Ovary (tissue), 9 donors: ENCODE results near the gene HPCAL4. TPM values are rescaled to one million over a fixed set of nuclear protein-coding genes. Genes with fewer than 3 reads are reported as not detected.

Experiments
- DNase-seq, 5 donors: peaks; one replicate each; pipeline ENCODE4 v3.0.0-alpha.2; 2019 to 2020
- H3K27ac ChIP-seq, 2 donors: fragments of 200-600 bp; one replicate each; pipeline versions ENCODE4 v1.5.1 to v1.8.0; 2019 to 2022
- H3K27me3 ChIP-seq: fragments of 200-600 bp; one replicate; pipeline ENCODE4 v1.8.0; 2022
- H3K36me3 ChIP-seq: fragments of 200-600 bp; sonication (generic); one replicate; pipeline ENCODE4 v1.5.1; 2019
- H3K4me1 ChIP-seq: one replicate; pipeline ENCODE4 v1.8.1; 2013; ENCODE audit warnings: mild to moderate bottlenecking, moderate library complexity; ENCODE audit not compliant: insufficient read depth
- H3K4me3 ChIP-seq: fragments of 200-600 bp; sonication (generic); one replicate; pipeline ENCODE4 v1.5.1; 2017
- H3K9me3 ChIP-seq, 2 donors: fragments of 200-600 bp in 1 of 2; sonication (generic) in 1 of 2; one replicate each; pipeline versions ENCODE4 v1.5.1 to v1.8.1; 2013 to 2019; ENCODE audit warnings: mild to moderate bottlenecking in 1 of 2, moderate library complexity in 1 of 2
- CTCF ChIP-seq, 3 donors: fragments of 450-650 bp in 2 of 3; fragments of 200-600 bp in 1 of 3; IDR thresholded peaks; one replicate each; pipeline versions ENCODE4 v1.5.1 to v1.8.0; 2016 to 2022; ENCODE audit warnings: antibody characterized with exemption in 3 of 3, mild to moderate bottlenecking in 1 of 3
- EP300 ChIP-seq: sonication (generic); formaldehyde crosslinking; IDR thresholded peaks from one replicate; pipeline ENCODE4 v1.6.1; 2017; ENCODE audit warnings: antibody characterized with exemption
- POLR2A ChIP-seq: fragments of 450-650 bp; IDR thresholded peaks from one replicate; pipeline ENCODE4 v1.6.1; 2017; ENCODE audit warnings: antibody characterized with exemption, mild to moderate bottlenecking, moderate library complexity
- WGBS, 3 donors: extraction: QIAGEN DNeasy Blood & Tissue Kit in 1 of 3; methylation state at CpG; one replicate each; pipeline versions ENCODE4 v1.1.5 to v1.1.7; 2013 to 2017; 5-methylcytosine and 5-hydroxymethylcytosine counted together
- intact Hi-C, 4 donors: fragments of 100-400 bp; cut with DNase I; formaldehyde crosslinking; loops; one replicate each; pipeline versions ENCODE4 v1.11.0 to v1.15.1; 2022 to 2023
- polyA plus RNA-seq, 2 donors: library from polyadenylated mRNA; stranded (reverse); fragments of 200-250 nt in 1 of 2; fragments of 350-450 nt in 1 of 2; fragmentation: Illumina TruSeq in 1 of 2; extraction: RNeasy Lipid Tissue Mini Kit (QIAGEN cat#74804) in 1 of 2; gene quantifications; one replicate each; pipeline ENCODE4 v1.2.3, GENCODE V29; 2013 to 2014
- total RNA-seq, 7 donors: library from RNA; depleted of rRNA in 2 of 7; stranded (reverse); fragments of >200 nt in 2 of 7; fragmentation: NEBNext Ultra II Directional in 3 of 7; extraction: Animal tissue kit (Norgen Biotek cat#: 25700) in 3 of 7; gene quantifications; one replicate each; pipeline versions ENCODE4 v1.1.0 to v1.2.4, GENCODE V29; 2016 to 2023
- donor health status: DM: no; HTN: no; CAD: no; lungs with moderate emphysema.
- donor health status: DM: no; HTN: no; CAD: no.
- donor health status: Bipolar disorder and iron deficiency.
- donor health status: DM: yes; HTN: yes; CAD: no.
- donor health status: DM: no; HTN: no; CAD: no.
- donor health status: DM: yes; HTN: yes; CAD: no.

The HPCAL4 gene
- total and polyA plus RNA-seq, 9 donors, result 0.88 to 11.1 (median 3.1) TPM

GRCh38 chr1:39692152-39693074 lies 1.2 kb upstream of the HPCAL4 start:
- H3K4me3 ChIP-seq, result peak overlapping the region; percentile 36
- TF ChIP-seq EP300 (no peak), CTCF (IDR thresholded peaks at IDR 0.05) (no peak), POLR2A (no peak)
- H3K4me1 ChIP-seq, result peaks cover 6% of the 10 kb centered on the region
- intact Hi-C loops, result no loop called here
- 5 to 9% (median 6%) methylated on average over 56 of the region's 56 CpGs for WGBS, 3 donors
- DNase-seq, result peak; percentile 51 to 83 (median 72)
- H3K27ac ChIP-seq, result peak overlapping the region in 1 of 2 donors; percentile 26
- H3K27me3 ChIP-seq, result no peaks in the 10 kb centered on the region
- H3K36me3 ChIP-seq, result no peaks in the 10 kb centered on the region
- H3K9me3 ChIP-seq, result no peaks in the 10 kb centered on the region

- Histone ChIP-seq H3K27ac (no peak overlapping the region), H3K9me3 (no peaks in the 10 kb centered on the region), H3K4me1 (peaks cover 6% of the 10 kb centered on the region), H3K36me3 (no peaks in the 10 kb centered on the region), H3K27me3 (no peaks in the 10 kb centered on the region), H3K4me3 (peak overlapping the region; percentile 36)
- intact Hi-C loops, result no loop called here
- DNase-seq, result peak in 2 of 5 donors; percentile 24 to 31
- no peak for TF ChIP-seq CTCF (IDR thresholded peaks at IDR 0.05)
- peak; percentile 72 for TF ChIP-seq POLR2A
- 19 to 23% (median 23%) methylated on average over 28 of the region's 28 CpGs for WGBS, 3 donors
Observed at GRCh38 chr1:39690794-39691382, 345 bp downstream of the HPCAL4 start.

GRCh38 chr1:39690225-39690624 lies 1.0 kb downstream of the HPCAL4 start:
- intact Hi-C loops, result no loop called here

GRCh38 chr1:39689635-39690034 lies 1.6 kb downstream of the HPCAL4 start:
- intact Hi-C loops, result loop anchor here in 1 of 4 donors (10.0 kb wide), 1 partner anchor 1415 kb away; no protein-coding TSS in a partner anchor
- DNase-seq, result no peak
- no peak overlapping the region for H3K4me3 ChIP-seq
- TF ChIP-seq EP300 (no peak), CTCF (IDR thresholded peaks at IDR 0.05) (no peak), POLR2A (no peak)
- H3K27ac ChIP-seq, result no peak overlapping the region
- H3K36me3 ChIP-seq, result no peaks in the 10 kb centered on the region
- H3K27me3 ChIP-seq, result no peaks in the 10 kb centered on the region
- H3K4me1 ChIP-seq, result peaks cover 6% of the 10 kb centered on the region
- no peaks in the 10 kb centered on the region for H3K9me3 ChIP-seq

More at GRCh38 chr1:39690225-39690624, 1.0 kb downstream of the HPCAL4 start:
- Histone ChIP-seq H3K27ac (no peak overlapping the region), H3K4me1 (peaks cover 6% of the 10 kb centered on the region), H3K36me3 (no peaks in the 10 kb centered on the region), H3K9me3 (no peaks in the 10 kb centered on the region), H3K27me3 (no peaks in the 10 kb centered on the region), H3K4me3 (no peak overlapping the region)
- TF ChIP-seq POLR2A, result no peak
- no peak for TF ChIP-seq CTCF (IDR thresholded peaks at IDR 0.05)
- TF ChIP-seq EP300, result no peak
- DNase-seq, result no peak
- 48 to 73% (median 60%) methylated on average over 2 of the region's 2 CpGs for WGBS, 3 donors
